HG02870 (cell line): Measurements from ENCODE around the gene SPTLC2.
A peak's percentile ranks its signal among the peaks of the same experiment; 100 is the strongest.

Source experiments
- ATAC-seq: cut with Tn5 transposase; IDR thresholded peaks from one replicate; pipeline ENCODE4 v1.9.1; 2021; ENCODE audit warnings: mild to moderate bottlenecking, moderate library complexity; ENCODE audit not compliant: unreplicated experiment

The SPTLC2 gene

DNA sequence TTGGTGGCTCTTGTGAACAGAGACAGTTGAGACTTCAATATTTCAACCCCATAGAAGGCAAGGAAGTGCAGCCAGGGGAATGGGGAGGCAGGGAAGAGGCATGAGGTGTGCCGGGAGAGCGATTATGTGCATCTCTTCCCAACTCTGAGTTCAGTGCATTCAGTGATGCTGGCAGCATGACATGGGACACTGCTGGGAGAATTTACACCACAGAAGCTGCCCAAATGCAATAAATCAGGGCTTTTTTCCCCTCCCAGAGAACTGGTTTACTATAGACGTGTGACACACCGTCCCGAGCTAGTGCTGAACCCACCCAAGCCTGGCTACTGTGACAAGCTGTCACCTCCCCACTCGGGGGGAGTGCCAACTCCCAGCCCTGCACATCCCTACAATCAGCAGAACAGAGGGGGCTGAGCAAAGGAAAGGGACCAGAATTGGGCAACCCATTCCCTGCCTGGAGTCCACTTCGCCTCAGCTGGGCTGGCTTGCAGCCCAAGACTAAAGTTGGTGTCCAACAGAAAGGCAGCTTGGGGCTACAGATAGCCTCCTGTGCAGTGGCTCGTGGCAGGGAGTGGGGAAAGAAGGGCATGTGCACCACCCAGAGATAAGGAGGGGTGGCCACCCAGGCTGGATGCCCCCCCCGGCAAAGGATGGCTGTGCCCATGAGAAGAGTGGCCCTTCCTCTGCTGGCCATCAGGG lies 141.8 kb downstream of the SPTLC2 start:
- ATAC-seq = no peak

DNA sequence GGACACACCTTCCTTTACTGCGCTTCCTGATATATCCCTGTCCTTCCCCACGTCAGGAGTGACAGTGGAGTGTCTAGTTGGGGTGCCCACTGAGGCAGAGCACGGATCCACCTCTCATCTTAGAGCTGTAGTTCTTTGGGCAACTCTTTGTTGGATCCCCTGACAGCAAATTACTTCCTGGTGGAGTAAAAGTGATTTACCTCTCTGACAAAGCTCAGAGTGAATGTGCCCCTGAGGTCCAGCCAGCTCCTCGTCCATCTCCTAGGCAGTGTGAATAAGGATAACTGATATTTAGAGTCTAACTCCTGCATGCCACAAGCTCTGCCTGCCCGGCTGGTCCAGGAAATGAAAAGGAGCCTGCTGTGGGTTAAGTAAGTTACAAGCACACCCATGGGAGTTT lies 142.5 kb downstream of the SPTLC2 start:
- no peak for ATAC-seq

DNA sequence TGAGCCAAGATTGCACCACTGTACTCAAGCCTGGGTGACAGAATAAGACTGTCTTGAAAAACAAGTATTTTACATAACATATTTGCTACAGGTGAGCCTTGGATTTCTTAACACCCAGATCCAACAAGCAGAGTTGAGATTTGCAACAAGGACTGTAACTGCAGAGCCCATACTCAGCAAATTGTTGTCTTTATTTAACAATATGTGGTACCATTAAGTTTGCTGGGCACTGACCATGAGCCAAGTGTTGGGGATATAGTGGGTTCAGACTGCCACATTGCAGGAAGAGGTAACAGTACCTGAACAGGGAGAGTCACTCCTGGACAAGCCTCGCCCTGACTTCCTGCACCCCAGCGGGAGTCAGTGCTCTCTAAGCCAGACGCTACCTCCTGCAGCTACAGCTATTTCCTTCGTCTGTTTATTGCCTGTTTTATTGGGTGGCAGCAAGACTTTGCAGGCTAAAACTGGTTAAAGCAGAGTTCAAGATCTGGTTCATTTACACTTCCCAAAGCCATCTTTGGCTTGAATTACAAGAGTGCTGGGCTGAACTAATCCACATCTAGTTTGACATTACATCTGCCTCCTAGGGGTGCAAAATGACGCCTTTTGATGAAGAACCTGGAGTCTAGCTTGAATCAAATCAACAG lies 146.1 kb downstream of the SPTLC2 start:
- no peak for ATAC-seq

DNA sequence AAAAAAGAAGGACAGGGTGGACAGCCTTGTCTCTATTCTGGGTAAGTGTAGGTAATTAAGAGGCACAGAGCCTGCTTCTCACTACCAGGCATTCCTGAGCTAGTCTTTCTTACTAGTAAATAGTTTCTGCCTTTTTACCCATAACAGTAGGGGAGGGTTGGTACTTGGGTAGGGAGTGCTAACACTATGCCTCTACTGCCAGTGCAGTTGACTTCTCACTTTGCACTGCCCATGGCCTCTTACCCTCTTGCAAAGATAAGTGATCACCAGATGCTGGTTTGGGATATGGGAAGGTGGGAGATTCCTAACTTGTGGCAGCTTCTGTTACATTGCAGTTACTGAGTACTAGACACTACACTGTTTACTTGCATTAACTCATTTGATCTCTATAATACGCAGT lies 146.9 kb downstream of the SPTLC2 start:
- no peak for ATAC-seq

DNA sequence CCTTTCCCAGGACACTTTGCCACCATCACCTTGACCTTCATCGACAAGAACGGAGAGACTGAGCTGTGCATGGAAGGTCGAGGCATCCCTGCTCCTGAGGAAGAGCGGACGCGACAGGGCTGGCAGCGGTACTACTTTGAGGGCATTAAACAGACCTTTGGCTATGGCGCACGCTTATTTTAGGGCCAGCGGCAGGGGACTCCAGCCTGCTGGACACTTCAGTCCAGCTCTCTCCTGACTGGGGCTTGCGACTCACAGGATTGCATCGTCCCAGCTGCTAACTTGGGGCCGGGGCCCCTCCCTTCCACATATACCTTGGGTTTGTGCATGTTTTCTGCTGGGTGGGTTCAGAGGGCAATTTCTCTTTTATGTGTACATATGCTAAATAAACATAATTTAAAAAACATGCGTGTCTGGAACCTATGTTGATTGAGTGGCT lies 147.4 kb downstream of the SPTLC2 start:
- no peak for ATAC-seq

DNA sequence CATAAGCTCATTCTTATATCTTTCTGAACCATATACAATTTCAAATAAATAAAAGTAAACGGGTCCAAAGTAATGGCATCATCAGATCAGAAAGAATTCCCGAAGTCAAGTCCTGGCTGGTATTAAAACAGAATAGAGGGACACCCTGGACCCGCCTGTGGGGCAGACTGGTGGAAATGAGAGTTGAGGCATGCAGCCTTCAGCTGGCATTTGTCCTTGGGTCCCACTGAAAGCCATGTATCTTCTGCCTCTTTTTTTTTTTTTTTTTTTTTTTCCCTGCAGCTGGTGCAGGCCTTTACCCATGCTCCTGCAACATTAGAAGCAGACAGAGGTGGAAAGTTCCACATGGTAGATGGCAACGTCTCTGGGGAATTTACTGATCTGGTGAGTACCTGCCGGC lies 148.6 kb downstream of the SPTLC2 start:
- no peak for ATAC-seq

DNA sequence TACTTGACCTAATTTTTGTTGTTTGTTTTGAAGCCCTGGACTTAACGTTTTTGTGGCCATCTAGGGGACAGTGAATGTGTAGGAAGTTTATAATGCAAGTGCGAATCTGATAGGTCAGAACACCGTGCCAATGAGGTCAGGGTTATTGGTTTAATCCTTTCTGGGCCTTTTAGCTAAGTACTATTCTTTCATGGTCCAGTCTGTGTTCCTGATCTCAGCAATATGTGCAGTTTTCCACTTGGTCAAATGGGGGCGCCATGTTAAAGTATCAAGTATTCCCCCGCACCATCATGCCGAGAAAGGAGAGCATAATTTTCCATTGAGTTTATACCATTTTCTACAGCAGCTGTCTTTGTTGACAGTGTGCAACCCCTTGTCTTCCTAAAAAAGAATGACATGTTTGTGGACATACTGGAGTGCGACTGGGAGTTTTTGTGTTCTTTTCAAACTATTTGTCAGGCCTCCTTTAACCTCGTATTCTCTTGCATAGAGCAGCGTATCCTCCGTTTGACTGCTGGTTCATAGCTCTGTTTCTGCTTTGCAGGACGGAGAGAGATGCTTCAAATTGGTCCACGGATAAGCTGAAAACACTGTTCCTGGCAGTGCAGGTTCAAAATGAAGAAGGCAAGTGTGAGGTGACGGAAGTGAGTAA lies 157.2 kb downstream of the SPTLC2 start:
- ATAC-seq = no peak

DNA sequence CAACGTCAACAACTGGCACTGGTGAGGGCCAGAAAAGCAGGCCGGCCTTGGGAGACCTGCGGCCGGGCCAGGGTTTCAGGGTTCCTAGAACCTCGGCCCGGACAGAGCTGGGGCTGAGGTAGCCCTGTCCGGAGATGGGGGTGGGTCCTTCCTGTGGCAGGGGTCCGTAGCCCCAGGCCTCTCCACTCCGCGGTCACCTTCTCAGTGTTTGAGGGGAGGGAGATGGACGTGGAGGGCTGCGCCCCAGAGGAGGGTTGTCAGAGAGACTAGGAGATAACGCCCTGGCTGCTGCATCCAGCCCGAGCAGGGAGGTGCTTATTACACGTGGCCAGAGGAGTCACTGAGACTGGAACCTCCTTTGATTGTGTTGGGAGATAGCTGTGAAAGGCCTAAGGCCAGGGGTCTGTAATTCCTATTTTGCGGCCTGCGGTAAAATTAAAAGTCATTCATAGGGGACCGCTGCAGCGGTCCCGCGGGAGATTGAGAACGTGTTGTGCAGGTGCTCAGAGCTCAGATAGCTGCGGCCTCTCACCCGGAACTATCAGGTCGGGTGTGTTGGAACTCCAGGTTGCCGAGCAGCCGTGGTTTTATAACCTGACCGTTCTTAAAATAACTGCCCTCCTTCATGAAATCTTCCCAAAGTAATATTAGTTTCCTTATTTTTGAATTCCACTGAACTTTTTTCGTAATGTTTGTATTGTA lies 158.0 kb downstream of the SPTLC2 start:
- ATAC-seq = peak; percentile 18

DNA sequence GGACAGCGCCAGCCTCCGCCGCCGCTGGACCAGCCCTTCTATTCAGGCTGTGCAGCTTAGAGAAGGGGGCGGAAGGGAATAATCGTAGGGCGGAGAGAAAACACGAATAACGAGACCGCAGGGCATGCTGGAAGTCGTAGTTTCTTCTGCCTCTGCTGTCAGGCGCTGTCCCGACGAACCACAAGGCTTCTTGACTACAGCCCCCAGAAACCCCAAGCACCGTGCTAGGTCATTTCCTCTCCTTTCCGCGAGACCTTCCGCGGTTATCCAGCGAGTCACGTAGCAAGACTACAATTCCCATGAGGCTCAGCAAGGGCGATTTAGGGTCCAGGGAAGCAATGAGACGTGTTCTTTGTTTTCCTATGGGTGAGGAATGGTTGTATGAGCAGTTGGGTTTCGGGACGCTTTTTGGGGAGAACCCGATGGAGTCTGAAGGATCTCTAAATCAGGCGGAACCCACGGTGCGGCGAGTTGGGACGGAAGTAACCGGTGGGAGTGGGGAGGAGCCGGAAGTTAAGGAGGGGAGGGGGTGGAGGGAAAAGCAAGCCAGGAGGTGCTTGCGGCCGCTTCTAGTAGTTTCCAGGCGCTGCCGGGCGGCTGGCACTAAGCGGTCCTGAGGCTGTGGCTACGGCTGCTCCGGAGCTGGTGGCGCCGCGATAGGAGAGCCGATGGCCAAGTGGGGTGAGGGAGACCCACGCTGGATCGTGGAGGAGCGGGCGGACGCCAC lies 158.8 kb downstream of the SPTLC2 start, which contains the start of the genes AHSA1 and VIPAS39:
AHSA1 (plus strand) TSS at position 572 of the 727 bp plus-strand sequence; CDS start at position 669, 97 bp downstream.
VIPAS39 (minus strand) TSS at position 80 of the 727 bp plus-strand sequence. CDS start 3,499 bp downstream, outside the sequence.
- peak; percentile 92 for ATAC-seq

DNA sequence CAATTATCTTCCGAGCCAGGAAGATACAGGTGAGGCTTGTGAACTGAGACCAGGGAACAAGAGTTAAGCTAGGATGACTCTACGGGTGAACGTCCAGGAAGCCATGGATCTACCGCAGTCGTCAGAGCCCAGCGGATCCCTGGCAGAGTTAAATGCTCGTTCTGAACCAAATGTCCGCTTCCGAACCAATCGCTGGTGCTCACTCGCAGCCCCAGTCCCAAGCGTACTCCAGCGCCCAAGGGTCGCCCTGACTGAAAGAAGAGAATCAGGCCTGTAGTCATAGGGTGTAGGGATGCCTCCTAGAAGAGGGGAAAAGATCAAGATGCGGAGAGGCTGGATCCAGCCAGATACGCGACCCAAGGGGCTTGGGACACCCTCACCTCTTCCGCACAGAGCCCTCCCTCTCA lies 159.3 kb downstream of the SPTLC2 start:
- no peak for ATAC-seq
